ENCODE data around the gene TMEM181.

The TMEM181 gene

DNA sequence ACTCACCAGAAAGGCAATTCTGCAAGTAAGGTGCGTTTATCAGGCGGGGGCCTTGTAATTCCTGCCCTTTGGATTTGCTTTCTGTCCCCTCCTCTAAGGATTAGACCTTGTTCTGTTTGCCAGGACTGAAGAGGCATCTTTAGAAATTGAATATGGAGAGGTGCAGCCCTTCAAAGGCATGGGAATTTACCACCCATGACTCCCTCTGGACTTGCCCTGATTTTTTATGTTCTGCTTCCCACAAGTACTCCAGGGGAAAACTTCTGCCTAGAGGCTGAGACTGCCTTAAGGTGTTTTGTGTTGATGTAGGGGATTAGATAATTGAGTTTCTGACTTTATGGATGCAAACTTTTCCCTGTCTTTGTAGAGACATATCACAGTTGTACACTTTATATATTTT lies 120.1 kb downstream of the TMEM181 start:
- H3K4me3 ChIP-seq (replicated peaks; ENCODE audit: insufficient read depth, low read length): no peak overlapping the region
- H3K27ac ChIP-seq (replicated peaks): no peak overlapping the region
- peaks cover 6% of the 10 kb centered on the region for H3K27me3 ChIP-seq (ENCODE audit: insufficient read depth, poor library complexity, severe bottlenecking)
- no peak for TF ChIP-seq POLR2AphosphoS5 (IDR thresholded peaks at IDR 0.05; ENCODE audit: low read depth)
- TF ChIP-seq, protein P1, sequence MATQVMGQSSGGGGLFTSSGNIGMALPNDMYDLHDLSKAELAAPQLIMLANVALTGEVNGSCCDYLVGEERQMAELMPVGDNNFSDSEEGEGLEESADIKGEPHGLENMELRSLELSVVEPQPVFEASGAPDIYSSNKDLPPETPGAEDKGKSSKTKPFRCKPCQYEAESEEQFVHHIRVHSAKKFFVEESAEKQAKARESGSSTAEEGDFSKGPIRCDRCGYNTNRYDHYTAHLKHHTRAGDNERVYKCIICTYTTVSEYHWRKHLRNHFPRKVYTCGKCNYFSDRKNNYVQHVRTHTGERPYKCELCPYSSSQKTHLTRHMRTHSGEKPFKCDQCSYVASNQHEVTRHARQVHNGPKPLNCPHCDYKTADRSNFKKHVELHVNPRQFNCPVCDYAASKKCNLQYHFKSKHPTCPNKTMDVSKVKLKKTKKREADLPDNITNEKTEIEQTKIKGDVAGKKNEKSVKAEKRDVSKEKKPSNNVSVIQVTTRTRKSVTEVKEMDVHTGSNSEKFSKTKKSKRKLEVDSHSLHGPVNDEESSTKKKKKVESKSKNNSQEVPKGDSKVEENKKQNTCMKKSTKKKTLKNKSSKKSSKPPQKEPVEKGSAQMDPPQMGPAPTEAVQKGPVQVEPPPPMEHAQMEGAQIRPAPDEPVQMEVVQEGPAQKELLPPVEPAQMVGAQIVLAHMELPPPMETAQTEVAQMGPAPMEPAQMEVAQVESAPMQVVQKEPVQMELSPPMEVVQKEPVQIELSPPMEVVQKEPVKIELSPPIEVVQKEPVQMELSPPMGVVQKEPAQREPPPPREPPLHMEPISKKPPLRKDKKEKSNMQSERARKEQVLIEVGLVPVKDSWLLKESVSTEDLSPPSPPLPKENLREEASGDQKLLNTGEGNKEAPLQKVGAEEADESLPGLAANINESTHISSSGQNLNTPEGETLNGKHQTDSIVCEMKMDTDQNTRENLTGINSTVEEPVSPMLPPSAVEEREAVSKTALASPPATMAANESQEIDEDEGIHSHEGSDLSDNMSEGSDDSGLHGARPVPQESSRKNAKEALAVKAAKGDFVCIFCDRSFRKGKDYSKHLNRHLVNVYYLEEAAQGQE (IDR thresholded peaks at IDR 0.05; ENCODE audit: insufficient replicate concordance, low read depth): no peak
- no peak for TF ChIP-seq SPI1 (IDR thresholded peaks at IDR 0.05; ENCODE audit: borderline replicate concordance, low read depth)
- TF ChIP-seq, protein P2, sequence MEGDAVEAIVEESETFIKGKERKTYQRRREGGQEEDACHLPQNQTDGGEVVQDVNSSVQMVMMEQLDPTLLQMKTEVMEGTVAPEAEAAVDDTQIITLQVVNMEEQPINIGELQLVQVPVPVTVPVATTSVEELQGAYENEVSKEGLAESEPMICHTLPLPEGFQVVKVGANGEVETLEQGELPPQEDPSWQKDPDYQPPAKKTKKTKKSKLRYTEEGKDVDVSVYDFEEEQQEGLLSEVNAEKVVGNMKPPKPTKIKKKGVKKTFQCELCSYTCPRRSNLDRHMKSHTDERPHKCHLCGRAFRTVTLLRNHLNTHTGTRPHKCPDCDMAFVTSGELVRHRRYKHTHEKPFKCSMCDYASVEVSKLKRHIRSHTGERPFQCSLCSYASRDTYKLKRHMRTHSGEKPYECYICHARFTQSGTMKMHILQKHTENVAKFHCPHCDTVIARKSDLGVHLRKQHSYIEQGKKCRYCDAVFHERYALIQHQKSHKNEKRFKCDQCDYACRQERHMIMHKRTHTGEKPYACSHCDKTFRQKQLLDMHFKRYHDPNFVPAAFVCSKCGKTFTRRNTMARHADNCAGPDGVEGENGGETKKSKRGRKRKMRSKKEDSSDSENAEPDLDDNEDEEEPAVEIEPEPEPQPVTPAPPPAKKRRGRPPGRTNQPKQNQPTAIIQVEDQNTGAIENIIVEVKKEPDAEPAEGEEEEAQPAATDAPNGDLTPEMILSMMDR (IDR thresholded peaks at IDR 0.05; ENCODE audit: insufficient read depth, low read length): no peak
- no peak for TF ChIP-seq GABPA (IDR thresholded peaks at IDR 0.05; ENCODE audit: low read depth)
- no peak for DNase-seq (ENCODE audit: low read depth in 1 of 2, low spot score in 1 of 2)

DNA sequence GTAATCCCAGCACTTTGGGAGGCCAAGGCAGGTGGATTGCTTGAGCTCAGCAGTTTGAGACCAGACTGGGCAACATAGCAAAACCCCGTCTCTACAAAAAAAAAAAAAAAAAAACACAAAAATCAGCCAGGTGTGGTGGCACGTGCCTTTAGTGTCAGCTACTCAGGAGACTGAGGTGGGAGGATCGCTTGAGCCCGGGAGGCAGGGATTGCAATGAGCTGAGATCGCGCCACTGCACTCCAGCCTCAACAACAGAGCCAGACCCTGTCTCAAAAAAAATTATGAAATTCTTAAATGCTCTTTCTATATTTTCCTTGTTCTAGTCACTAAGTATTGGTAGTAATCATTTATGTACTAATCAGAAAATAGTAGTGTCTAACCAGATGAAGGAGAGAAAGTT lies 120.6 kb downstream of the TMEM181 start:
- TF ChIP-seq GABPA (IDR thresholded peaks at IDR 0.05; ENCODE audit: low read depth) (no peak), POLR2AphosphoS5 (IDR thresholded peaks at IDR 0.05; ENCODE audit: low read depth) (no peak), SPI1 (IDR thresholded peaks at IDR 0.05; ENCODE audit: borderline replicate concordance, low read depth) (no peak)
- TF ChIP-seq, protein P2 (IDR thresholded peaks at IDR 0.05; ENCODE audit: insufficient read depth, low read length): no peak
- TF ChIP-seq, protein P1 (IDR thresholded peaks at IDR 0.05; ENCODE audit: insufficient replicate concordance, low read depth): no peak
- peaks cover 6% of the 10 kb centered on the region for H3K27me3 ChIP-seq (ENCODE audit: insufficient read depth, poor library complexity, severe bottlenecking)
- no peak overlapping the region for H3K4me3 ChIP-seq (replicated peaks; ENCODE audit: insufficient read depth, low read length)
- H3K27ac ChIP-seq (replicated peaks): no peak overlapping the region
- no peak for DNase-seq (ENCODE audit: low read depth in 1 of 2, low spot score in 1 of 2)

DNA sequence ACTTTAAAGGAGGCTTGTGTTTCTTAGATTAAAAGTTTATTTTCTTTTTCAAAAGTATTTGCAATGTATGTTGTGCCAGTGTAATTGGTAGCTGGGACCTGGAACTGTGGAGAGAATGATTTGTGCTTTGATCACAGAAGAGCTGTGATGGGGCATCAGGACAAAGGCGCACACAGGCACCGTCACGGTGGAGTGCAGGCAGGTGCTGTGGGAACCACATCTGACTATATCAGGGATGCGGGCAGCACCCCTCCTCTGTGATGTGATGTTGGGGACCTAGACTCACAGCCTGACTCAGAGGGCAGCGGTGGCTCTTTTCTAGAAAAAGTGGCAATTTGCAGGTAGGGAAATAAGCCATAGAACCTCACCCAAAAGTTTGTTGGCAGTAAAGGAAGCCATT lies 124.4 kb downstream of the TMEM181 start:
- peaks cover 16% of the 10 kb centered on the region for H3K27me3 ChIP-seq (ENCODE audit: insufficient read depth, poor library complexity, severe bottlenecking)
- H3K27ac ChIP-seq (replicated peaks): no peak overlapping the region
- no peak overlapping the region for H3K4me3 ChIP-seq (replicated peaks; ENCODE audit: insufficient read depth, low read length)
- no peak for DNase-seq (ENCODE audit: low read depth in 1 of 2, low spot score in 1 of 2)
- TF ChIP-seq POLR2AphosphoS5 (IDR thresholded peaks at IDR 0.05; ENCODE audit: low read depth): no peak

DNA sequence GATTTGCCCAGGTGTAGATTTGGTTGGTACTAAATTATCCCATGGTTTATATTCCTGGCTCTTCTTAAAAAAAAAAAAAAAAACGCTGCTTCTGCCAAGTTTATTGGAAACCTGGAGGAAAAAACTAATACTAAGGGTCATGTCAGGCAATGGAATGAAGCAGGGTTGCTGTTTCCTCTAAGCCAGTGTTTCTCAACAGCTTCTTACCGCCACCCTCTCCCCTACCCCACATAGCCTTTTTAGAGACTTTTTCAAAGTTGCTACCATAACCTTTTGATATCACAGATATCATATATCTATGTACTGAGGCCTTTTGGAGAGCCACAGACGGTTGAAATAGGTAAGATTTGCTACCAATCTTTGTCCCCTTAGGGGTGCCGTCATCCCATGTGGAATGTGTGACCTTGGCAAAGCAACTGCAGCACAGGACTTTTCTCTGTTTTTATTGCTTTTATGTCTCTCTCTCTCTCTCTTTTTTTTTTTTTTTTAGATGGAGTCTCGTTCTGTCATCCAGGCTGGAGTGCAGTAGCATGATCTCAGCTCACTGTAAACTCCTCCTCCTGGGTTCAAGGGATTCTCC lies 124.9 kb downstream of the TMEM181 start:
- Histone ChIP-seq H3K4me3 (replicated peaks; ENCODE audit: insufficient read depth, low read length) (no peak overlapping the region), H3K27ac (replicated peaks) (no peak overlapping the region), H3K27me3 (ENCODE audit: insufficient read depth, poor library complexity, severe bottlenecking) (peaks cover 16% of the 10 kb centered on the region)
- TF ChIP-seq, protein P2 (IDR thresholded peaks at IDR 0.05; ENCODE audit: insufficient read depth, low read length): no peak
- TF ChIP-seq POLR2AphosphoS5 (IDR thresholded peaks at IDR 0.05; ENCODE audit: low read depth) (no peak), SPI1 (IDR thresholded peaks at IDR 0.05; ENCODE audit: borderline replicate concordance, low read depth) (no peak), GABPA (IDR thresholded peaks at IDR 0.05; ENCODE audit: low read depth) (no peak)
- TF ChIP-seq, protein P1 (IDR thresholded peaks at IDR 0.05; ENCODE audit: insufficient replicate concordance, low read depth): no peak
- no peak for DNase-seq (ENCODE audit: low read depth in 1 of 2, low spot score in 1 of 2)

Data from HL-60 (cell line).